Measurements from ENCODE around the gene SOX6.
"Not testable (repeated sequence)": the region's sequence is repeated elsewhere in the genome, so short reads cannot be mapped to it uniquely, and the experiment has no call there.

The SOX6 gene

GRCh38 chr11:16087886-16088285, 268.5 kb downstream of the SOX6 start:
- DNase-seq, result no peak

- DNase-seq, result no peak
Measured at GRCh38 chr11:16086229-16086819, 270.0 kb downstream of the SOX6 start.

- DNase-seq, result peak; percentile 60
Measured at GRCh38 chr11:16082095-16083055, 274.0 kb downstream of the SOX6 start.

- DNase-seq, result no peak
Measured at GRCh38 chr11:16081382-16082094, 274.8 kb downstream of the SOX6 start.

GRCh38 chr11:16080688-16081381, 275.5 kb downstream of the SOX6 start:
- DNase-seq, result no peak

- DNase-seq, result peak; percentile 38
Measured at GRCh38 chr11:16078936-16079335, 277.4 kb downstream of the SOX6 start.

GRCh38 chr11:16070573-16070972, 285.8 kb downstream of the SOX6 start:
- DNase-seq, result no peak

GRCh38 chr11:16067268-16067667, 289.1 kb downstream of the SOX6 start:
- DNase-seq, result not testable (repeated sequence)

GRCh38 chr11:16059332-16059731, 297.0 kb downstream of the SOX6 start:
- DNase-seq, result no peak

GRCh38 chr11:16058671-16059070, 297.7 kb downstream of the SOX6 start:
- no peak for DNase-seq

- no peak for DNase-seq
Measured at GRCh38 chr11:16052750-16053149, 303.6 kb downstream of the SOX6 start.

- DNase-seq, result no peak
Measured at GRCh38 chr11:16049611-16050010, 306.7 kb downstream of the SOX6 start.

GRCh38 chr11:16047073-16047472, 309.3 kb downstream of the SOX6 start:
- no peak for DNase-seq

- no peak for DNase-seq
Measured at GRCh38 chr11:16043617-16044016, 312.7 kb downstream of the SOX6 start.

- DNase-seq, result no peak
Measured at GRCh38 chr11:16041207-16041606, 315.1 kb downstream of the SOX6 start.

GRCh38 chr11:16040151-16040550, 316.2 kb downstream of the SOX6 start:
- no peak for DNase-seq

GRCh38 chr11:16037179-16037578, 319.2 kb downstream of the SOX6 start:
- DNase-seq, result no peak

GRCh38 chr11:16036218-16036617, 320.1 kb downstream of the SOX6 start:
- no peak for DNase-seq

- no peak for DNase-seq
Measured at GRCh38 chr11:16034074-16034473, 322.3 kb downstream of the SOX6 start.

GRCh38 chr11:16032974-16033373, 323.4 kb downstream of the SOX6 start:
- no peak for DNase-seq

GRCh38 chr11:16031210-16031609, 325.1 kb downstream of the SOX6 start:
- no peak for DNase-seq

GRCh38 chr11:16030664-16031063, 325.7 kb downstream of the SOX6 start:
- no peak for DNase-seq

GRCh38 chr11:16029151-16029550, 327.2 kb downstream of the SOX6 start:
- not testable (repeated sequence) for DNase-seq
